ENCODE results near the gene NUFIP2.
"Not testable (repeated sequence)": the region's sequence is repeated elsewhere in the genome, so short reads cannot be mapped to it uniquely, and the experiment has no call there.

NUFIP2 gene

GRCh38 chr17:29279397-29280070 is 14.4 kb downstream of the NUFIP2 start:
- DNase-seq = no peak

GRCh38 chr17:29278692-29279091 is 15.3 kb downstream of the NUFIP2 start:
- no peak for DNase-seq

- DNase-seq = no peak
These were observed 20.0 kb downstream of the NUFIP2 start for GRCh38 chr17:29273924-29274323.

GRCh38 chr17:29271980-29272379 is 22.0 kb downstream of the NUFIP2 start:
- not testable (repeated sequence) for DNase-seq

GRCh38 chr17:29263916-29264315 is 30.0 kb downstream of the NUFIP2 start:
- DNase-seq = no peak

- DNase-seq = no peak
These were observed 36.2 kb downstream of the NUFIP2 start for GRCh38 chr17:29257756-29258155.

- no peak for DNase-seq
These were observed 37.0 kb downstream of the NUFIP2 start for GRCh38 chr17:29256735-29257466.

- no peak for DNase-seq
These were observed 37.9 kb downstream of the NUFIP2 start for GRCh38 chr17:29255926-29256522.

- no peak for DNase-seq
These were observed 40.9 kb downstream of the NUFIP2 start for GRCh38 chr17:29253037-29253436.

GRCh38 chr17:29252101-29252791 is 41.7 kb downstream of the NUFIP2 start:
- no peak for DNase-seq

GRCh38 chr17:29251184-29251583 is 42.8 kb downstream of the NUFIP2 start:
- DNase-seq = no peak

GRCh38 chr17:29250666-29251065 is 43.3 kb downstream of the NUFIP2 start:
- DNase-seq = no peak

GRCh38 chr17:29248845-29249244 is 45.1 kb downstream of the NUFIP2 start:
- DNase-seq = no peak

- no peak for DNase-seq
These were observed 46.7 kb downstream of the NUFIP2 start for GRCh38 chr17:29247219-29247618.

GRCh38 chr17:29246628-29247027 is 47.3 kb downstream of the NUFIP2 start, which contains the start of gene CRYBA1:
TSS of gene CRYBA1 (plus strand) at chr17:29246859. CDS start at chr17:29246864, 5 bp downstream.
- DNase-seq = no peak

GRCh38 chr17:29245401-29245800 is 48.5 kb downstream of the NUFIP2 start:
- no peak for DNase-seq

- DNase-seq = no peak
These were observed 50.2 kb downstream of the NUFIP2 start for GRCh38 chr17:29243792-29244191.

- DNase-seq = no peak
These were observed 51.2 kb downstream of the NUFIP2 start for GRCh38 chr17:29242790-29243189.

- DNase-seq = no peak
These were observed 51.9 kb downstream of the NUFIP2 start for GRCh38 chr17:29242051-29242450.

GRCh38 chr17:29240968-29241963 is 52.7 kb downstream of the NUFIP2 start:
- peak in 9 of 14 donors; percentile 31 to 89 (median 51) for DNase-seq

GRCh38 chr17:29240477-29240876 is 53.5 kb downstream of the NUFIP2 start:
- no peak for DNase-seq

Data from C1 segment of cervical spinal cord (tissue), 14 donors.